Naive B cell (primary cell): ENCODE measurements around the gene WDR45. TPM values are rescaled to one million over a fixed set of nuclear protein-coding genes. Genes with fewer than 3 reads are reported as not detected.
"Not testable (repeated sequence)": the region's sequence is repeated elsewhere in the genome, so short reads cannot be mapped to it uniquely, and the experiment has no call there.

Source experiments
- ATAC-seq, 2 donors: fragments of 150-1000 bp; cut with Tn5 transposase; 2 replicates each; pipeline ENCODE4 v1.10.0; 2021; ENCODE audit warnings: low read depth in 2 of 2, mild to moderate bottlenecking in 2 of 2, moderate library complexity in 2 of 2
- DNase-seq: peaks from one replicate; pipeline ENCODE4 v3.0.0; 2022
- H3K27ac Mint-ChIP-seq, 6 donors: one replicate each; pipeline ENCODE4 v1.8.0; 2020 to 2022; ENCODE audit warnings: mild to moderate bottlenecking in 6 of 6, mixed read lengths in 6 of 6, moderate library complexity in 5 of 6, inconsistent platforms in 2 of 6
- H3K27me3 Mint-ChIP-seq, 3 donors: one replicate each; pipeline ENCODE4 v1.8.0; 2021 to 2022; ENCODE audit warnings: mixed read lengths in 3 of 3, mild to moderate bottlenecking in 1 of 3
- H3K36me3 Mint-ChIP-seq, 2 donors: one replicate each; pipeline ENCODE4 v1.8.0; 2020 to 2022; ENCODE audit warnings: mixed read lengths in 2 of 2, inconsistent platforms in 1 of 2, mild to moderate bottlenecking in 1 of 2
- H3K4me1 Mint-ChIP-seq, 3 donors: one replicate each; pipeline ENCODE4 v1.8.0; 2020 to 2022; ENCODE audit warnings: mixed read lengths in 3 of 3, inconsistent platforms in 1 of 3, mild to moderate bottlenecking in 1 of 3, moderate library complexity in 1 of 3
- H3K4me3 Mint-ChIP-seq, 8 donors: one replicate each; pipeline ENCODE4 v1.8.0; 2020 to 2022; ENCODE audit warnings: mild to moderate bottlenecking in 8 of 8, mixed read lengths in 8 of 8, moderate library complexity in 8 of 8, inconsistent platforms in 2 of 8
- H3K9me3 Mint-ChIP-seq, 7 donors: one replicate each; pipeline ENCODE4 v1.8.0; 2020 to 2022; ENCODE audit warnings: mixed read lengths in 7 of 7, mild to moderate bottlenecking in 5 of 7, inconsistent platforms in 2 of 7, moderate library complexity in 1 of 7
- polyA plus RNA-seq, 6 donors: library from polyadenylated mRNA; unstranded; fragments of 300-500 nt; fragmentation: Illumina TruSeq; gene quantifications; one replicate each; pipeline ENCODE4 v1.2.3, GENCODE V29; 2021; ENCODE audit warnings: low read depth in 6 of 6

WDR45 gene
- 10 to 100 TPM; 50.0 to 84.9 (median 57.4) TPM for polyA plus RNA-seq

DNA sequence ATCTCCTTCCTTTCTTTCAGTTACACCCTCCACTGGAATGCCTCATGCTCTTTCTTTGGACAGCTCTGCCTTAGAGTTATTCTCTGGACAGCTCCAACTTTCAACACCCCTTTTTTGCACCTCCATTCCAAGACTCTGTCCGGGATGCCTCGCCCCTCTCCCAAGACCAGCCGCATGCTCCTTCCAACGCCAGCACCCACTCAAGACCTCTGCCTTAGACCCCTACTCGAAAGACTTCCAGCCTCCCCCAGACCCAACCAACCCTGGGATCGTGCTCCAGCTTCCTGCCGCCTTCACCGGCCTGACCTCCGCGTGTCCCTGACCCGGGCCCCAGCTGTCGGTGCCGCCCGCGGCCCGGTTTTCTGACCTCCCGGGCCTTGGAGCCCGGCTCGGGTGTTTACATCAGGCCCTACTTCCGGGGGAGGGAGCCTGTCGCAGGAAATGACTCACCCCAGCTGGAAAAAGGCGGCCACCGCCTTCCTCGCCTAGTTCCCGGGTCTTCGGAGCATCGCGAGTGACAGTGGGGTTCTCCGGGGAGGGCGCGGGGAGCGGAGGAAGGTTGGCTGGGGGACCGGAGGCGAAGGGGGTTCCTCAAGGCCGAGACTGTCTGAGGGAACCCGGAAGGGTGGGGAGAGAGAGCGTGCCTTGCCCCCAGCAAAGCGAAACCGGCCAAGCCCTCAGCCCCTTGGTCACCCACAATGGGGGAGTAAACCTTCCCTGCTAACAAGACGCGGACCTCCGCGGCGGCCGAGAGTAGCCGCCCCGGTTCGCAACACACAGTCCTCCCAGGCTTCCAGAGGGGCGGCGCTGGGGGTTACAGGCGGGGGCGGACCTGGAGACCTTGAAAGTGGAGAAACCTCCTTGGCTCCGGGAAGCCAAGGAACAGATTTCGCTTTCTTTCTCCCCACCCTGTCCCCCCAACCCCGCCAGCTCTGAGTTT, at the start of gene WDR45:
Gene WDR45, minus strand, starts transcription at position 399 of the 940 bp plus-strand sequence. CDS start 1,792 bp downstream, outside the sequence.
- H3K4me3 Mint-ChIP-seq = peak within 1 kb of the TSS; percentile 85 to 96 (median 93)
- no peaks in the 10 kb centered on the region for H3K36me3 Mint-ChIP-seq
- ATAC-seq (peak; percentile 80 to 83), DNase-seq (peak; percentile 67)
- peaks cover 0 to 4% (median 0%) of the 10 kb centered on the region in 7 donors for H3K9me3 Mint-ChIP-seq
- peak within 1 kb of the TSS; percentile 95 to 99 (median 98) for H3K27ac Mint-ChIP-seq
- peaks cover 12 to 14% (median 13%) of the 10 kb centered on the region in 3 donors for H3K4me1 Mint-ChIP-seq
- no peaks in the 10 kb centered on the region for H3K27me3 Mint-ChIP-seq

GRCh38 chrX:49129427-49129826, 49.7 kb upstream of the WDR45 start:
- no peaks in the 10 kb centered on the region for H3K27me3 Mint-ChIP-seq
- DNase-seq (peak; percentile 13), ATAC-seq (peak; percentile 86 to 90)
- no peaks in the 10 kb centered on the region for H3K36me3 Mint-ChIP-seq
- H3K4me1 Mint-ChIP-seq = peaks cover 0 to 8% (median 0%) of the 10 kb centered on the region in 3 donors
- H3K9me3 Mint-ChIP-seq = peaks cover 0 to 2% (median 0%) of the 10 kb centered on the region in 7 donors
- peak overlapping the region in 1 of 6 donors; percentile 69 for H3K27ac Mint-ChIP-seq
- peak overlapping the region in 2 of 8 donors; percentile 22 to 58 for H3K4me3 Mint-ChIP-seq

GRCh38 chrX:49127742-49128258, 48.1 kb upstream of the WDR45 start:
- peak in 1 of 2 donors; percentile 16 for ATAC-seq
- H3K4me1 Mint-ChIP-seq = peaks cover 10 to 18% (median 10%) of the 10 kb centered on the region in 3 donors
- DNase-seq, H3K9me3 Mint-ChIP-seq, H3K27me3 Mint-ChIP-seq, H3K4me3 Mint-ChIP-seq, H3K36me3 Mint-ChIP-seq: not testable (repeated sequence)
- peak overlapping the region in 3 of 6 donors; percentile 11 to 64 (median 41) for H3K27ac Mint-ChIP-seq

GRCh38 chrX:49122499-49122898, 42.8 kb upstream of the WDR45 start:
- ATAC-seq = no peak

DNA sequence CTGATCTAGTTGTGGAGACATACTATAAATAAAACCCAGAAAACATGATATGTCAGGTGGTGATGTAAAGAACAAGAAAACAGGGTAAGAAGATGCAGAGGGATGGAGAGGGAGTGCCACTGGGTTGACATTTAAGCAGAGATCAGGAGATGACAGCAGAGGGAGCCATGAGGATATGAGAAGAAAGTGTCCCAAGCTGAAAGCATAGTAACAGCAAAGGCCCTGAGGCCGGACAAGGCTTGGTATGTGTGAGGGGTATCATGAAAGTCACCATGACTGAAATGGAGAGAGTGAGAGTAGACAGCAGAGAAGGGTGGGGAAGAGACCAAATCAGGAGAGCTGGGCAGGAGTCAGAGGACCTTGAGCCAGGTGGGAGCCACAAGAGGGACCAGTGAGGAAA, 40.4 kb upstream of the WDR45 start:
- H3K27ac Mint-ChIP-seq = peak overlapping the region in 2 of 6 donors; percentile 6 to 28
- no peaks in the 10 kb centered on the region for H3K27me3 Mint-ChIP-seq
- H3K36me3 Mint-ChIP-seq = peaks cover 5 to 17% of the 10 kb centered on the region in 2 donors
- peak overlapping the region in 1 of 8 donors; percentile 66 for H3K4me3 Mint-ChIP-seq
- ATAC-seq = no peak
- peaks cover 0 to 2% (median 0%) of the 10 kb centered on the region in 7 donors for H3K9me3 Mint-ChIP-seq
- peaks cover 16 to 33% (median 24%) of the 10 kb centered on the region in 3 donors for H3K4me1 Mint-ChIP-seq
- no peak for DNase-seq

More at GRCh38 chrX:49122499-49122898, 42.8 kb upstream of the WDR45 start:
- H3K27ac Mint-ChIP-seq = peak overlapping the region in 2 of 6 donors; percentile 91 to 96
- no peaks in the 10 kb centered on the region for H3K27me3 Mint-ChIP-seq
- H3K4me3 Mint-ChIP-seq = peak overlapping the region; percentile 92 to 99 (median 96)
- no peak for DNase-seq
- peaks cover 14 to 25% (median 24%) of the 10 kb centered on the region in 3 donors for H3K4me1 Mint-ChIP-seq
- H3K36me3 Mint-ChIP-seq = peaks cover 5 to 8% of the 10 kb centered on the region in 2 donors
- peaks cover 0 to 2% (median 0%) of the 10 kb centered on the region in 7 donors for H3K9me3 Mint-ChIP-seq

DNA sequence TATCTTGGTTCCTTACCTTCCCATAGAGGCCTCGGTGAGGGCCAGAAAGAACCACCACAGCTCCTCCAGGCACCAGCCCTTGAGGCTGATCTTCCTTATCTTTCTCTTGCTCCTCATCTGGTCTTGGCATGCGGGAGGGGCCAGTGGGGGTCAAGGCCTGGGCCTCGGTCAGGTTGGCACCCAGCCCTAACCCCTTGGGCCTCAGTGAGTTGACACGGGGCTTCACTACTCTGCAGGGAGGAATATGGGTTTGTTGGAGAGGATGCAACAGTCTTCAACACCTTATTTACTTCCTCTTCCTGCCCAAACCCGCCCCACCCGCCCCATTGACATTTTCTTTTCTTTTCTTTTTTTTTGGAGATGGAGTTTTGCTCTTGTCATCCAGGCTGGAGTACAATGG, 37.9 kb upstream of the WDR45 start:
- ATAC-seq (no peak), DNase-seq (no peak)
- Mint-ChIP-seq H3K36me3 (peaks cover 5 to 17% of the 10 kb centered on the region in 2 donors), H3K27me3 (no peaks in the 10 kb centered on the region), H3K4me3 (no peak overlapping the region), H3K4me1 (peaks cover 5 to 21% (median 12%) of the 10 kb centered on the region in 3 donors), H3K27ac (peak overlapping the region in 2 of 6 donors; percentile 36 to 84), H3K9me3 (no peaks in the 10 kb centered on the region)

DNA sequence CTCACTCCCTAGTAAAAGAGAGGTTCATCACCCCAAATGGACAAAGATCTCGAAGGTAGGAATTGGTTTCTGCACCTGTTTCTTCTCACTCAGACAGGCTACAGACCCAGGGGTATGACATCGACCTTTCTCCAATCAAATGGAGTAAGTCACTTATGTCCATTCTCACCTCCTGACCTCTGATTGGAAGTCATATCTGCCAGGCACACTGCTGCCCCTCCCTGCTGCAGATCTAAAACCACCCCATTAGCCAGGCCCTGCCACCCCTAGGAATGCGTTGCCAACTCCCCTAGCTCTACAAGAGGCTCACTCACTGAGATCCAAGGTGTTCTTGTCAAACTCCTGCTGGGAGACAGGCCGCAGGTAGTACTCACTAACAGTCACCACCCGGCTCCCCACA, 37.0 kb upstream of the WDR45 start:
- ATAC-seq (no peak), DNase-seq (no peak)
- Mint-ChIP-seq H3K27ac (no peak overlapping the region), H3K27me3 (no peaks in the 10 kb centered on the region), H3K36me3 (peaks cover 9 to 17% of the 10 kb centered on the region in 2 donors), H3K4me1 (peaks cover 5 to 21% (median 9%) of the 10 kb centered on the region in 3 donors), H3K9me3 (no peaks in the 10 kb centered on the region), H3K4me3 (no peak overlapping the region)

DNA sequence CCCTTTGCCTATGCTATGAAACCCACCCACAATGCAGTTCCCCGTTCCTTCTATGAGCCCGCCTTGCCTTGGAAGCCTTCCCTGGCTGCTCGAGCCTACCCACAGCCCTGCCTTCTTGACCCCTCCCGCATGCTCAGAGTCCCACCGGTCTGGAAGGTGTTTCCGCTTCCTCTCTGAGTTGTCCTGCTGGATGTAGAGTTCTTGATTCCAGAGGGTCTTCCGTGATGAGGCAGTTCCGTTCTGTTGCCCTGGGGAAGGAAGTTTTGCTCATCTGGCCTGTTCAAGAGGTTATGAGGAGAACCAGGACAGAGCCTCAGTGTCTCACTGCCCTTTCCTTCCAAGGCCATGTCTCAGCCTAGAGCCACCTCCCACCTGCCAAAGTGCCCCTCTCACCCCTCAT, 36.4 kb upstream of the WDR45 start:
- Mint-ChIP-seq H3K9me3 (no peaks in the 10 kb centered on the region), H3K4me3 (peak overlapping the region in 1 of 8 donors; percentile 73), H3K27ac (peak overlapping the region in 2 of 6 donors; percentile 28 to 84), H3K36me3 (peaks cover 9 to 17% of the 10 kb centered on the region in 2 donors), H3K4me1 (peaks cover 5 to 21% (median 9%) of the 10 kb centered on the region in 3 donors), H3K27me3 (no peaks in the 10 kb centered on the region)
- ATAC-seq (no peak), DNase-seq (no peak)

DNA sequence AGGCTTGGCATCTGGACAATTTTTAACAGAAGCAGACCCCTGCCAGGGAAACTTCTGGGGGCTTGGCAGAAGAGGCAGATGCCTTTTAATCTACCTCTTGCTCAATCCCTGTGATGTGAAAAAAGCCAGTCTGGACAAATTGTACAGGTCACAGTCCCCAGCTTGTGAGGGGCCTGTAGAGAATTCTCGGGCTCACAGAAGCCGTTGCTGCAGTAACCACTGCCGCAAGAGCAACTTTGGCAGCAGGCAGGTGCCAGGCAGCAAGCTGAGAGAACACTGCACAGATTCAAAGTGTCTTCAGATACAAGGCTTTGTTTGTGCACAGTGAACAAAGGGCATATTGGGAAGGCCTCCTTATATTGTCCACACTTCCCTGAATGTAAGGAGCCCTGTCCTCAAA, 32.1 kb upstream of the WDR45 start:
- Mint-ChIP-seq H3K36me3 (peaks cover 4 to 15% of the 10 kb centered on the region in 2 donors), H3K27me3 (no peaks in the 10 kb centered on the region), H3K27ac (no peak overlapping the region), H3K9me3 (no peaks in the 10 kb centered on the region), H3K4me1 (peaks cover 0 to 6% (median 2%) of the 10 kb centered on the region in 3 donors), H3K4me3 (no peak overlapping the region)
- DNase-seq (no peak), ATAC-seq (no peak)

DNA sequence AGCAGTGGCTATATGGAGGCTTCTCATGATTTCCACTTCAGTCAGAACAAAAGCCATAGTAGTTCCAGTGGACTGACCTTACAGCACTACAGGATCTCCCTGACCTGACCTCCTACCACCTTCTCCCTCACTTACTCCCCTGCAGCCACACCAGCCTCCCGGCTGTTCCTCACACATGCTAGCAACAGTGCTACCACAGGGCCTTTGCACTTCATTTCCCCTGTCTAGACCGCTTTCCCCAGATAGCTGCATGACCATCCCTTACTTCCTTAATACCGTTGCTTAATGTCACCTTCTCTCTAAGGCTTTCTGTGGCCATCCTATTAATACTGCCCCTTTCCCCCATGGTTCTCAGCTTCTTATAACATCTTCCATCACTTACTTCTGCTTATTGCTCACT, 30.7 kb upstream of the WDR45 start:
- H3K36me3 Mint-ChIP-seq = peaks cover 4 to 8% of the 10 kb centered on the region in 2 donors

DNA sequence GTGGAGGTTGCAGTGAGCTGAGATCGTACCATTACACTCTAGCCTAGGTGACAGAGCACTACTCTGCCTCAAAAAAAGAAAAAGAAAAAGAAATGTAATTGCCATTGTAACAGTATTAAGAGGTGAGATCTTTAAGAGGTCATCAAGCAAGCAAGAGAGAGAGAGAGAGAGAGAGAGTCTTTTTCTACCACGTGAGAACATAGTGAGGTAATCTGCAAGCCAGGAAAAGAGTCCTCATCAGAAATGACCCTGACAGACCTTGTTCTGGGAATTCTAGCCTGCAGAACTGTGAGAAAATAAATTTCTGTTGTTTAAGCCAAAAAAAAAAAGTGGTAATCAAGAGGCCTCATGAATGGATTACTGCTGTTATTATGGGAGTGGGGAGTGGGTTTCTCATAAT, 29.0 kb upstream of the WDR45 start:
- no peaks in the 10 kb centered on the region for H3K27me3 Mint-ChIP-seq
- peaks cover 0 to 3% (median 0%) of the 10 kb centered on the region in 3 donors for H3K4me1 Mint-ChIP-seq
- DNase-seq = no peak
- peaks cover 4 to 8% of the 10 kb centered on the region in 2 donors for H3K36me3 Mint-ChIP-seq
- no peak overlapping the region for H3K4me3 Mint-ChIP-seq
- ATAC-seq = no peak
- no peaks in the 10 kb centered on the region for H3K9me3 Mint-ChIP-seq
- H3K27ac Mint-ChIP-seq = no peak overlapping the region

More for the DNA sequence above, 30.7 kb upstream of the WDR45 start:
- DNase-seq = no peak
- no peaks in the 10 kb centered on the region for H3K27me3 Mint-ChIP-seq
- H3K27ac Mint-ChIP-seq = peak overlapping the region in 1 of 6 donors; percentile 20
- ATAC-seq = no peak
- no peak overlapping the region for H3K4me3 Mint-ChIP-seq
- no peaks in the 10 kb centered on the region for H3K9me3 Mint-ChIP-seq
- peaks cover 0 to 3% (median 0%) of the 10 kb centered on the region in 3 donors for H3K4me1 Mint-ChIP-seq

GRCh38 chrX:49106930-49107329, 27.2 kb upstream of the WDR45 start:
- no peak overlapping the region for H3K27ac Mint-ChIP-seq
- no peaks in the 10 kb centered on the region for H3K9me3 Mint-ChIP-seq
- no peak overlapping the region for H3K4me3 Mint-ChIP-seq
- no peaks in the 10 kb centered on the region for H3K27me3 Mint-ChIP-seq
- peaks cover 0 to 4% (median 3%) of the 10 kb centered on the region in 3 donors for H3K4me1 Mint-ChIP-seq
- ATAC-seq (peak; percentile 30 to 36), DNase-seq (no peak)
- peaks cover 0 to 8% of the 10 kb centered on the region in 2 donors for H3K36me3 Mint-ChIP-seq

DNA sequence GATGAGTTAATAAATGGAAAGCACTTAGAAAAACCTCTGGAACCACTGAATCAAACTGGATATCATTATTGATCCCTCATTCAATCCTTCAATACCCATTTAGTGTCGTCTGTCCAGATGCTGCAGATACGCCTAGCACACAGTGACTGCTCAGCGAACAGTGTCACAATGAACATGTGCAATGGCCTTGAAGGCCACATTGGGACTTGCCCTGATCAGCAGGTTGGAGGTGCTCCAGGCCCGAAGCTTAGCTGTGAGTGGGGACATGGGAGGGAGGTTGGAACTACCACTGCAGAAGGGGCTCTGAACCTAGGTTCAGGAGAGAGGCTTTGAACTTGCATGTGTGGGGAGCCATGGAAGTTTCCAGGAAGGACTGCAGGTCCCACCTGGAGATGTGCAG, 26.6 kb upstream of the WDR45 start:
- no peak for ATAC-seq
- Mint-ChIP-seq H3K27ac (peak overlapping the region in 1 of 6 donors; percentile 33), H3K36me3 (peaks cover 0 to 8% of the 10 kb centered on the region in 2 donors), H3K27me3 (no peaks in the 10 kb centered on the region), H3K9me3 (no peaks in the 10 kb centered on the region), H3K4me3 (peak overlapping the region in 1 of 8 donors; percentile 54), H3K4me1 (peaks cover 0 to 9% (median 9%) of the 10 kb centered on the region in 3 donors)
- DNase-seq = no peak
